Type B pancreatic cell (in vitro differentiated cells): ENCODE measurements around the gene ARL4D. TPM values are rescaled to one million over a fixed set of nuclear protein-coding genes. Genes with fewer than 3 reads are reported as not detected.

Experiments
- DNase-seq: peaks from one replicate; pipeline ENCODE4 v3.0.0; 2021; ENCODE audit warnings: mixed read lengths; ENCODE audit not compliant: unreplicated experiment; ENCODE audit errors: extremely low spot score
- H3K27ac Mint-ChIP-seq: 2 replicates; pipeline ENCODE4 v1.8.0; 2021; ENCODE audit warnings: mild to moderate bottlenecking, mixed read lengths
- H3K27me3 Mint-ChIP-seq: 2 replicates; pipeline ENCODE4 v1.8.0; 2021; ENCODE audit warnings: mixed read lengths
- H3K36me3 Mint-ChIP-seq: 2 replicates; pipeline ENCODE4 v1.8.0; 2021; ENCODE audit warnings: mixed read lengths
- H3K4me1 Mint-ChIP-seq: one replicate; pipeline ENCODE4 v1.8.0; 2021; ENCODE audit warnings: mixed read lengths; ENCODE audit not compliant: unreplicated experiment
- H3K4me3 Mint-ChIP-seq: 2 replicates; pipeline ENCODE4 v1.8.0; 2021; ENCODE audit warnings: mild to moderate bottlenecking, mixed read lengths
- H3K9me3 Mint-ChIP-seq: 2 replicates; pipeline ENCODE4 v1.8.0; 2021; ENCODE audit warnings: mixed read lengths
- CTCF ChIP-seq: fragments of 200-600 bp; sonication (generic); conservative IDR thresholded peaks from 2 replicates; pipeline ENCODE4 v1.5.0; 2021; ENCODE audit warnings: antibody characterized with exemption, mild to moderate bottlenecking
- total RNA-seq: library from RNA; stranded (reverse); gene quantifications from 2 replicates; pipeline ENCODE4 v1.2.1, GENCODE V29; 2021; ENCODE audit warnings: low replicate concordance

Gene ARL4D
- total RNA-seq, 1 donor from 2014 or later: 8.3 TPM

DNA sequence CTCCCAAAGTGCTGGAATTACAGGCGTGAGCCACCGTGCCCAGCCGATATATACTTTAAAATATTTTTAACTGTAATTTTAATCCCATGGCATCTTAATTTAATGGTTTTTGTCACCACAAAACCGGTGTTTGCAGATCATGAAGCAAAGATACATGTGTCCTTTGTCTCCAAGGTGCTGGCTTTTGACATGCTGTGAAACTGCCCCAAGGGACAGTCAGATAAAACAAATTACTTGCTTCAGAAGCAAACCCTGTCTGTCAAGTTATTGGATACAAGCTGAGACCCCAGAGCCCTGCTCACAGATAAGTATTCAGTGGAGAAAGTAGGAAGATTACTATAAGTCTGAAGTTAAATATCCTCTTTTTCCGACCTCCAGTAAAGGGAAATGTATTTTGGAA, 39.8 kb downstream of the ARL4D start:
- no peaks in the 10 kb centered on the region for H3K27me3 Mint-ChIP-seq
- no peaks in the 10 kb centered on the region for H3K36me3 Mint-ChIP-seq
- H3K9me3 Mint-ChIP-seq: no peaks in the 10 kb centered on the region
- no peak overlapping the region for H3K27ac Mint-ChIP-seq
- TF ChIP-seq CTCF: no peak
- DNase-seq: no peak
- peaks cover 5% of the 10 kb centered on the region for H3K4me1 Mint-ChIP-seq
- no peak overlapping the region for H3K4me3 Mint-ChIP-seq

DNA sequence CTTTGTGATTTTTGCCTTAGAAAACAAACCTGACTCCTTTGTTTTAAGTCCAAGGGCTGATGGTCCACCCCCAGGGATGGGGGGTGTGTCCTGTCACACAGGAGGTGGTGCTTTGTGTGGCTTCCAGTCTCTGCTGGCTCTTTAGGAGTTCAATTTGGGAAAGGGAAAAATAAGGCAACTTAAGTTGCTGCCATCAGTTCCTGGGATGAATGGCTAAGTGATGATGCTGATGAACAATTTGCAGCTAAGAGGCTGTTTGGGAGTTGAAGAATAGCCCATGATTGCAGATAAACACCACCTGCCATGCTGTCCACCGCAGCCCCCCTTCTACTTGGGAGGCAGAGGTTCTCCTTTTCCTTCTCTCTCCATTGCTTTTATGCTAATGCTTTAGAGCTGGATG, 40.2 kb downstream of the ARL4D start:
- TF ChIP-seq CTCF: no peak
- no peak for DNase-seq
- Mint-ChIP-seq H3K36me3 (no peaks in the 10 kb centered on the region), H3K4me3 (no peak overlapping the region), H3K9me3 (no peaks in the 10 kb centered on the region), H3K27me3 (no peaks in the 10 kb centered on the region), H3K27ac (no peak overlapping the region), H3K4me1 (peaks cover 8% of the 10 kb centered on the region)

DNA sequence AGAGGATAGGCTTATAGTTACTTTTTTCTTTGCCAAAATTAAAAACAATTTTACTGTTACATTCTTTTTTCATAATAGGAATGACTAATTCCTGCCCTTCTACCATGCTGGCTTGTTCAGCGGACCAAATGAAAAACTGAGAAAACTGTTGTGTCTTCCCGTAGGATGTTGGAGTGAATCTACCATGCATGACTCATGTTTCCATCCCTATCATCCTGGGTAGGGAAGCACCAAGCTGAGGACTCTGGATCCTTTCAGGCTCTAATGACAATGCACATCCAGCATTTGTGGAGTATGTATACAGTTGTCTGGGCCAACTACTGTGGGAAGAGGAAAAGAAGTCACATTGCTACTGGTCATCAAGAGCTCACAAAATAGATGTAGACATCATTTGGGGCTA, 43.9 kb downstream of the ARL4D start:
- Mint-ChIP-seq H3K36me3 (no peaks in the 10 kb centered on the region), H3K27me3 (no peaks in the 10 kb centered on the region), H3K4me3 (no peak overlapping the region), H3K27ac (no peak overlapping the region), H3K9me3 (no peaks in the 10 kb centered on the region), H3K4me1 (peaks cover 15% of the 10 kb centered on the region)
- no peak for DNase-seq
- TF ChIP-seq CTCF: no peak

- H3K36me3 Mint-ChIP-seq: no peaks in the 10 kb centered on the region
- H3K4me3 Mint-ChIP-seq: no peak overlapping the region
- no peak for TF ChIP-seq CTCF
- no peak overlapping the region for H3K27ac Mint-ChIP-seq
- DNase-seq: no peak
- H3K4me1 Mint-ChIP-seq: peaks cover 15% of the 10 kb centered on the region
- H3K9me3 Mint-ChIP-seq: no peaks in the 10 kb centered on the region
- no peaks in the 10 kb centered on the region for H3K27me3 Mint-ChIP-seq
These were observed 44.6 kb downstream of the ARL4D start for GRCh38 chr17:43443381-43443780.

GRCh38 chr17:43444223-43445008, 45.6 kb downstream of the ARL4D start:
- H3K9me3 Mint-ChIP-seq: no peaks in the 10 kb centered on the region
- no peak for DNase-seq
- no peaks in the 10 kb centered on the region for H3K27me3 Mint-ChIP-seq
- TF ChIP-seq CTCF: no peak
- peaks cover 10% of the 10 kb centered on the region for H3K4me1 Mint-ChIP-seq
- H3K27ac Mint-ChIP-seq: peak overlapping the region; percentile 57
- no peaks in the 10 kb centered on the region for H3K36me3 Mint-ChIP-seq
- H3K4me3 Mint-ChIP-seq: peak overlapping the region; percentile 7
